Fibroblast of skin of back (primary cell): Measurements from ENCODE around the gene USP46.

ENCODE experiments used
- DNase-seq: peaks from one replicate; pipeline ENCODE4 v3.0.0-alpha.2; 2013

USP46 gene

GRCh38 chr4:52617336-52618020 lies 41.6 kb downstream of the USP46 start:
- no peak for DNase-seq

GRCh38 chr4:52614241-52614640 lies 44.9 kb downstream of the USP46 start:
- no peak for DNase-seq

GRCh38 chr4:52612341-52612740 lies 46.8 kb downstream of the USP46 start:
- no peak for DNase-seq

DNA sequence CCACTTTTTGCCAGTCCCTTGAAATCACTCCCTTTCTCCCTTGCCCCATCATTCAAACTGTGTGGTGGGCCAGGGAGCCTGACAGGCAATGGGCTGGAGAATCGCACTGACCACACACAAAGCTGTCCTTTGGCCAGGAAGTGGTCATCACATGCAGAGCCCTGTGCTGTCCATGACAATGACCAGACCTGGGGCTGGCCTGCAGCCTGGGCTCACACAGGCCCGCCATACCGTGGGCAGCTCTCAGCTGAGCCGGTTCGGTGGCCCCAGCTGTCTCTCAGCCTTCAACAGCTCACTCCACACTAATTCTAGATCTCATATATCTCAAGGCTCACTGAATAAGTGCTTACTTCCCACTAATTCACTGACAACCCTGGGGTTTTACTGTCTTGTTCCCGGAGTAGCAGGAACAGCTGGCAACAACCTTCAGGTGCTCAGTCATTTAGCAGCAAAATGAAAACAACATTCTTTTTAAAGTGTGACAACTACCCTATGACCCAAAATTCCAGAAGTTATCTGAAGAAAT lies 48.0 kb downstream of the USP46 start:
- no peak for DNase-seq

DNA sequence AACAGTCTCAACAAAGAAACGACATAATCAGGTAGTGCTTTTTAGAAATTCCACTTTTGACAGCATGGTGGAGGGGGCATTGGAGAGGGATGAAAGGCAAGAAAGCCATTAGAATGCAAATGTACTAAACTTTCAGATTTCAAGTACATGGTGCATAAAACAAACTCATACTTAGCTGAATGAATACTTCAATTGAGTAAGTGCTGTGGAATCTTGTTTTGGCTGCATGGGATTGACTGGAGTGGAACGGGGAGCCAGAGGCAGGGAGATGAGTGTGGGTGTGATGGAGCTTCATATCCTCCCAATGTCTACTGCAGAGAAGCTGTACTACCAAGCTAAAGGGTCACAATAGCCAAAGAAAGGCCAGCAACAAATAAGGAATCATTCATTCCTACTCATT lies 52.4 kb downstream of the USP46 start:
- no peak for DNase-seq

DNA sequence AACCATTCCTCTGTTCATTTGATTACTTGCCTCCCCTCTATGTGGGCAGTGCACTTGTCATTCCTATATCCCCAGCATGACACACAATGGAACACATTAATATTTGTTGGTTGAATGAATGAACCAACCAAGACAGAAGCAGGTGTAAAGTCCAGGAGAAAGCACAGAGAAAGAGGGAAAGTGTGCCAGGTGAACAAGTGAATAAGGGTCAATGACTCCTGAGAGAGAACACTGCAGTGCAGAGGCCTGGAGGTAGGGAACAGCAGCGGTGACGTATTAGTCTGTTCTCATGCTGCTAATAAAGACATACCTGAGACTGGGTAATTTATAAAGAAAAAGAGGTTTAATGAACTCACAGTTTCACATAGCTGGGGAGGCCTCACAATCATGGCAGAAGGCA lies 53.1 kb downstream of the USP46 start:
- DNase-seq = no peak

DNA sequence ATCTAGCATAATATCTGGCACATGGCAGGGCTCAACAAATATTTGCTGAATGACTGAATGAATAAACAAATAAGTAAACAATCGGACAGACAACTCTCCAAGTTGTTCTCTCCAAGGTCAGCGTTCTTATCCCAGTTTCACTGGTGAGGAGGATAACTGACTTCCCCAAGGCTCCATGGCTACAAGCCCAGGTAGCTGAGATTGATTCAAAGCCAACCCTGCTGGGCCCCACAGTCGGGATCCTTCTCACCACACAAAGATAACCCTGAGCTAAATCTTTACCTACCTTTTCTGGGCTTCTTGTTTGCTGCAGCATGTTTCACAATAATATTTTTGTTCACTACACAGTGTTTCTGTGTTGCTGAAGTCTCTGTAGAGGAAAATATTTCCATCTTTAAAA lies 54.9 kb downstream of the USP46 start:
- no peak for DNase-seq

DNA sequence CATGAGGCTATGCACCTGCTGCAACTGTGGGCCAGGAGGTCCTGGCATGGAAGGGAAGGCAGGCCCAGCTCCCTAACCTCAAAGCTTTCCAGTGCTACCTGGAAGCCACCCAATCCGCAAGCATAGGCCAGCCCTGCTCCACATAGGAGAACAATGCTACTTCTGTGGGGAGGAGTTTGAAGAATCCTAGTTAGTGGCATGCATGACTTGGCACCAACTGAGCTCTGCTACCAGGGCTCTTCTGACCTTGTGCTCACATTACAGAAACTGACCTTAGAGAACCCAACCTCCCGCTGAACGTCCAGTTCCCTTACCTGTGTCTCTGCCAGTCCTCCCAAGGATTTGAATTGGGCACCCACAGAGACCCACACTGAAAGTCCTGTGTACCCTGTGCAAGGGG lies 58.8 kb downstream of the USP46 start:
- DNase-seq = no peak

- no peak for DNase-seq
Observed at GRCh38 chr4:52595001-52595400, 64.1 kb downstream of the USP46 start.

DNA sequence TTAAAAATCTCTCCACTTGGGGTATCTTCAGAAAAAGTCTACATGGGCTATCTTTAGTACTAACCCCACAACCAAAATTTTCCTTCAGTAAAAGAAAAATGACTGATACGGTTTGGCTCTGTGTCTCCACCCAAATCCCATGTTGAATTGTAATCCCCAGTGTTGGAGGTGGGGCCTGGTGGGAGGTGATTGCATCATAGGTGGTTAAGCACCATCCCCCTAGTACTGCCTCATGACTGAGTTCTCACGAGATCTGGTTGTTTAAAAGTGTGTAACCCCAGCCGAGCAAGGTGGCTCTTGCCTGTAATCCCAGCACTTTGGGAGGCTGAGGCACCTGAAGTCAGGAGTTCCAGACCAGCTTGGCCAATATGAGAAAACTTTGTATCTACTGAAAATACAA lies 66.8 kb downstream of the USP46 start:
- no peak for DNase-seq

DNA sequence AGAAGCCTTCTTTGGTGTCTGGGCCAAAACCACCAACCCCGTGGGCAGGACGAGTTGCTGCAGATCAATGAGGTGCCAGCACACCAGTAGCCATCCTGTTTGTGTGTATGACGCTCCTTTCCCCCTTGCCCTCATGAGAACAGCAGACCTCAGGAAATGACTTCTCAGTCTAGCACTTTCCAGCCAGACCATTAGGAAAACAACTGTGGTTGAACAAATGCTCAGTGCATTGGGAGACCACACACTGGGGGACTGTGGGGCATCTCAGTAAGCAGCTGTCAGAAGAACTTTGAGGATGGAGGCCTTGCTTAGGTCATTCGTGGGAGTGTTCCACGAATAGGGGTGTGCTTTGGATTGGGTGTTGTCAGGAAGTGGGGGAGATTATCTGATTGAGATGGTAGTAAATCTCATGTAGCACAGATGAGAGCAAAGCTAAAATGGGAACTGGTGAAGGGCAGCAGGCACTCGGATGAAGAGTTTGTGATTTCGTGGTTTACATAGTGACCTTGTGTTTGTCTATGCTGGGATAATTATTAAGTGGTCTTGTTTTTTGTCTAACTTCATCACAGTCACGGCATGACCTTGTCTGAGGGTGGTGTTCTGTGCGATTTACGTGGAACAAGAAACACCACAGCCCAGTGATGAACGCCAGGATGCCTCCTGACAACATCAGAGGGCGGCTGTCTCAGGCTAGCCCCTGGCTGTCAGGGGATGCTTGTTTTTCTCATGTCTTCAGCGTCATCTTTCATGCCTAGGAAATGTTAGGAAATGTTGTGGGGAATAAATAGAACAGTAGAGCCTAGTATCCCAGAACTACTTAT lies 70.1 kb downstream of the USP46 start:
- DNase-seq = peak; percentile 93

GRCh38 chr4:52588097-52588496 lies 71.0 kb downstream of the USP46 start:
- DNase-seq = peak; percentile 40

GRCh38 chr4:52586069-52586468 lies 73.0 kb downstream of the USP46 start:
- no peak for DNase-seq

- no peak for DNase-seq
Observed at GRCh38 chr4:52585379-52585778, 73.7 kb downstream of the USP46 start.

DNA sequence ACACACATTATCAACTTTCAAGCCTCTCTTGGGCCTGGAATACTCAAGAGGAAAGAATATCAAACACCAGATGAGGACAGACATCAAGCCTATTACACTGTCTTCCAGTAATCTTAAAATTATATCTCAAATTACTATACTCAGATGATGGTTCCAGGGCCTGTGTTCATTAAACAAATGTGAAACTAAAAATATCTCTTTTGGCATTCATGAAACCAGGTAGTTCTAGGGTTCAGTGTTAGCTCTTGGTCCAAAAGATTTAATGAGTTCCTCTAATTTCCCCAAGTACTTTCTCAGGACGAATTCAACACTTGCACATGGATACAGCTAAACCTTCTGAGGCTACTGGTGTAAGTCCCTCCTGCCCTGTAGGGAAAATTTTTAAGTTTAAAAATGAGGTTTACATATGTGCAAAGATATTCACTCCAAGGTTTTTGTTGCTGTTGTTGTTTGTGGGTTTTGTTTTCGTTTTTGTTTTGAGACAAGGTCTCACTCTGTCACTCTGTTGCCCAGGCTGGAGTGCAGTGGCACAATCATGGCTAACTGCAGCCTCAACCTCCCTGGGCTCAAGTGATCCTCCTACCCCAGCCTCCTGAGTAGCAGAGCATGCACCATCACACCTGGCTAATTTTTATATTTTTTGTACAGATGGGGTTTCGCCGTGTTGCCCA lies 79.4 kb downstream of the USP46 start:
- no peak for DNase-seq

- no peak for DNase-seq
Observed at GRCh38 chr4:52578951-52579350, 80.2 kb downstream of the USP46 start.

GRCh38 chr4:52577624-52577962 lies 81.5 kb downstream of the USP46 start:
- no peak for DNase-seq

DNA sequence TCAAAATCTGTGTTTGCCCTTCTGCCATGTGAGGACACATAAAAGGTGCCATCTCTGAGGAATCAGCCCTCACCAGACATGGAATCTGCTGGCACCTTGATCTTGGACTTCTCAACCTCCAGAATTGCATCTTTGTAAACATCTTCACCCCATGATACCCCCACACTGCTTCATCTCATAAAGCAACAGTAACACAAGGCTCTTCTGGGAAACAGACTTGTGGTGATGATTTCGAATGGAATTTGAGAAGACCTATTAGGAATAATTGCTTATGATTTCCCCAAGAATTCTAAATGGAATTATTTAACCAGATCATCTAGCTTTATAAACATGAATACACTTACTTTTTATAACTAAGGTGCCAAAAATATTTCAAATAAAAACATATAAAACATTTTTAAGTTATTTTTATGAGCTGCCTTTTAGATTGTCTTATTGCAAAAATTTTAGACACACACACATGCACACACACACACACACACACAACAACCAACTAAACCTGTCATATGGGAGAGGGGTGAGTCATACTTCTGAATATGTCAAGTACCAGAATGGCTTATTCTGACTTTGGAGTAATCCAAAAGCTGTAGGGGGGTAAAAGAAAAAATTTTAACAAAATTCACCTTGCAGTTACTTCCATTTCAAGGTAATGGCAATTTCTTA lies 82.0 kb downstream of the USP46 start:
- DNase-seq = peak; percentile 68

GRCh38 chr4:52576326-52576725 lies 82.8 kb downstream of the USP46 start:
- DNase-seq = no peak

- DNase-seq = no peak
Observed at GRCh38 chr4:52575406-52575805, 83.7 kb downstream of the USP46 start.

GRCh38 chr4:52574036-52574435 lies 85.1 kb downstream of the USP46 start:
- DNase-seq = no peak

GRCh38 chr4:52573551-52573950 lies 85.5 kb downstream of the USP46 start:
- no peak for DNase-seq

DNA sequence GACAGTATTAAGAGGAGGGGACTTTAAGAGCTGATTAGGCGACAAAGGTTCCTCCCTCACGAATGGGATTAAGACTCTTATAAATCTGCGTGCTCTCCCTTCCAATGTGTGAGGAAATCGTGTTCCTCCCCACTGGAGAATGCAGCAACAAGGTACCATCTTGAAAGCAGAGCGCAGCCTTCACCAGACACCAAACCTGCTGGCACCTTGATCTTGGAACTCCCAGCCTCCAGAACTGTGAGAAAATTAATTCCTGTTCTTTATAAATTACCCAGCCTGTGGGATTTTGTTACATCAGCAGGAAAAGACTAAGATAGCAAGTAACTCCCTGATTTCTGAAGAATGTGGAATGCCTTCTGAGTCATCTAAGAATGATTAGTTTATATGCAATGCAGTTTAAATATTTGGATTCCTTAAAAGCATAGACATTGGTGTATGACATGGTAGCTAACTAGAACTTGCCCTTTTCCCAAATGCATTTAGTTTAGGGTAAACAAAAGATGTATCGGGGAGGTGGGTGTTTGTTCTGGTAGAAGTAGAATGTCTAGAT lies 86.1 kb downstream of the USP46 start:
- DNase-seq = peak; percentile 90
